IMR-90 (cell line): ENCODE data around the gene FADS1. TPM values are rescaled to one million over a fixed set of nuclear protein-coding genes. Genes with fewer than 3 reads are reported as not detected.

ENCODE experiments used
- ATAC-seq: fragments of 200-7000 bp; cut with Tn5 transposase; 2 replicates; pipeline ENCODE4 v1.9.1; 2020; ENCODE audit warnings: low read depth, mild to moderate bottlenecking, moderate library complexity
- BruUV-seq: library from RNA; stranded (reverse); fragments of 400-500 nt; replicated peaks from 2 replicates; lab custom pipeline; 2021; lab: Mats Ljungman, UMichigan
- CTCF ChIA-PET: fragments of 300-600 bp; formaldehyde crosslinking; extraction: SDS; loops from one replicate; lab custom pipeline; 2021; ENCODE audit warnings: antibody characterized with exemption; lab: Yijun Ruan, JAX
- POLR2A ChIA-PET: fragments of 300-600 bp; sonication (Branson Sonifier 250); formaldehyde crosslinking; loops from one replicate; lab custom pipeline; 2022; ENCODE audit warnings: antibody characterized with exemption; ENCODE audit not compliant: unreplicated experiment; lab: Charles Lee
- DNase-seq: peaks from one replicate; pipeline ENCODE4 v3.0.0; 2013
- H2AFZ ChIP-seq: replicated peaks from 2 replicates; pipeline ENCODE3; 2013; ENCODE audit warnings: low read length, mild to moderate bottlenecking; ENCODE audit not compliant: poor library complexity
- H2AK5ac ChIP-seq: 2 replicates; pipeline ENCODE4 v1.6.1; 2013; ENCODE audit warnings: low read depth, low read length, inconsistent platforms
- H2AK9ac ChIP-seq: replicated peaks from 2 replicates; pipeline ENCODE3; 2013; ENCODE audit warnings: mild to moderate bottlenecking, low read depth, low read length, moderate library complexity; ENCODE audit not compliant: poor library complexity
- H2BK120ac ChIP-seq: 2 replicates; pipeline ENCODE4 v1.6.1; 2013; ENCODE audit warnings: low read depth, low read length, inconsistent platforms
- H2BK15ac ChIP-seq: 3 replicates; pipeline ENCODE4 v1.6.1; 2013; ENCODE audit warnings: low read depth, low read length, inconsistent platforms
- H2BK20ac ChIP-seq: 2 replicates; pipeline ENCODE4 v1.6.1; 2013; ENCODE audit warnings: low read depth, mild to moderate bottlenecking, inconsistent platforms, low read length, moderate library complexity
- H2BK5ac ChIP-seq: 2 replicates; pipeline ENCODE4 v1.6.1; 2013; ENCODE audit warnings: mild to moderate bottlenecking, low read depth, low read length, inconsistent platforms; ENCODE audit not compliant: poor library complexity, severe bottlenecking
- H3K14ac ChIP-seq: replicated peaks from 2 replicates; pipeline ENCODE4 v1.6.1; 2013; ENCODE audit warnings: low read depth, low read length, inconsistent platforms
- H3K18ac ChIP-seq: 2 replicates; pipeline ENCODE4 v1.6.1; 2013; ENCODE audit warnings: low read depth, low read length, control low read depth
- H3K23ac ChIP-seq: 2 replicates; pipeline ENCODE4 v1.6.1; 2013; ENCODE audit warnings: low read depth, low read length, inconsistent platforms
- H3K27ac ChIP-seq: 2 replicates; pipeline ENCODE4 v1.5.1; 2013; ENCODE audit warnings: mild to moderate bottlenecking, control low read depth, low read length; ENCODE audit not compliant: insufficient read depth
- H3K27me3 ChIP-seq: 2 replicates; pipeline ENCODE4 v1.6.1; 2013; ENCODE audit warnings: low read length; ENCODE audit not compliant: control insufficient read depth, insufficient read depth
- H3K36me3 ChIP-seq: 2 replicates; pipeline ENCODE4 v1.6.1; 2013; ENCODE audit warnings: low read length, mixed read lengths; ENCODE audit not compliant: control insufficient read depth, insufficient read depth
- H3K4ac ChIP-seq: 2 replicates; pipeline ENCODE4 v1.6.1; 2013; ENCODE audit warnings: low read depth, low read length, inconsistent platforms
- H3K4me1 ChIP-seq: 2 replicates; pipeline ENCODE4 v1.6.1; 2013; ENCODE audit warnings: low read length, mixed read lengths; ENCODE audit not compliant: control insufficient read depth, insufficient read depth
- H3K4me2 ChIP-seq: 2 replicates; pipeline ENCODE4 v1.6.1; 2013; ENCODE audit warnings: low read depth, mild to moderate bottlenecking, control low read depth, low read length, moderate library complexity
- H3K4me3 ChIP-seq: 2 replicates; pipeline ENCODE4 v1.5.1; 2013; ENCODE audit warnings: low read depth, mild to moderate bottlenecking, control low read depth, low read length, moderate library complexity; ENCODE audit not compliant: insufficient read depth
- H3K56ac ChIP-seq: 2 replicates; pipeline ENCODE4 v1.6.1; 2013; ENCODE audit warnings: low read length, inconsistent platforms; ENCODE audit not compliant: insufficient read depth; ENCODE audit errors: extremely low read depth
- H3K79me1 ChIP-seq, 2 experiments: 2 replicates each; pipeline ENCODE4 v1.6.1; 2013; ENCODE audit warnings: low read length in 2 of 2, inconsistent platforms in 1 of 2, low read depth in 1 of 2
- H3K9ac ChIP-seq: 2 replicates; pipeline ENCODE4 v1.6.1; 2013; ENCODE audit warnings: low read depth, low read length, control low read depth
- H3K9me1 ChIP-seq: 2 replicates; pipeline ENCODE4 v1.6.1; 2013; ENCODE audit warnings: low read length, inconsistent platforms; ENCODE audit not compliant: insufficient read depth
- H3K9me3 ChIP-seq: 2 replicates; pipeline ENCODE4 v1.6.1; 2013; ENCODE audit warnings: low read length; ENCODE audit not compliant: control insufficient read depth, insufficient read depth
- H4K20me1 ChIP-seq: 2 replicates; pipeline ENCODE4 v1.6.1; 2013; ENCODE audit warnings: low read length, inconsistent platforms; ENCODE audit not compliant: insufficient read depth
- H4K5ac ChIP-seq: 2 replicates; pipeline ENCODE4 v1.6.1; 2013; ENCODE audit warnings: mild to moderate bottlenecking, low read depth, low read length, control low read depth
- H4K8ac ChIP-seq, 2 experiments: 2 replicates each; pipeline ENCODE4 v1.6.1; 2013; ENCODE audit warnings: low read depth in 2 of 2, low read length in 2 of 2, control low read depth in 1 of 2, inconsistent platforms in 1 of 2
- H4K91ac ChIP-seq: 2 replicates; pipeline ENCODE4 v1.6.1; 2013; ENCODE audit warnings: low read depth, low read length, inconsistent platforms; ENCODE audit not compliant: insufficient read depth
- CEBPB ChIP-seq: IDR thresholded peaks from 2 replicates; pipeline ENCODE4 v1.6.1; 2012; ENCODE audit warnings: low read depth, low read length, improper control_type of control experiment
- CHD1 ChIP-seq: IDR thresholded peaks from 2 replicates; pipeline ENCODE4 v1.6.1; 2012; ENCODE audit warnings: low read depth, low read length, improper control_type of control experiment
- MAZ ChIP-seq: IDR thresholded peaks from 2 replicates; pipeline ENCODE4 v1.6.1; 2012; ENCODE audit warnings: low read depth, mild to moderate bottlenecking, low read length, improper control_type of control experiment, moderate library complexity, borderline replicate concordance
- MXI1 ChIP-seq: IDR thresholded peaks from 2 replicates; pipeline ENCODE4 v1.6.1; 2012; ENCODE audit warnings: low read depth, mild to moderate bottlenecking, low read length, moderate library complexity, borderline replicate concordance
- WGBS, 2 experiments: methylation state at CpG; one replicate each; pipeline versions ENCODE4 v1.1.5 to v1.1.7; 2013; ENCODE audit warnings: missing lambda C conversion rate in 2 of 2; ENCODE audit not compliant: insufficient read length in 1 of 2; ENCODE audit errors: extremely low coverage in 2 of 2; 5-methylcytosine and 5-hydroxymethylcytosine counted together
- dilution Hi-C: fragments of 300-500 bp; cut with HindIII; formaldehyde crosslinking; loops from one replicate; pipeline ENCODE4 v1.14.3; 2018; ENCODE audit warnings: low sequenced_read_pairs; ENCODE audit not compliant: unreplicated experiment
- in situ Hi-C: fragments of 300-500 bp; cut with MboI; formaldehyde crosslinking; loops from 3 replicates; pipeline ENCODE4 v1.14.3; 2019; ENCODE audit warnings: low sequenced_read_pairs, inconsistent platforms, mixed read lengths
- intact Hi-C: fragments of 100-400 bp; cut with micrococcal nuclease; formaldehyde crosslinking; loops from 2 replicates; pipeline ENCODE4 v1.10.0; 2022
- polyA plus RNA-seq, 3 experiments: library from polyadenylated mRNA; depleted of rRNA; stranded (reverse); fragments of >200 nt; gene quantifications; 2 replicates each; pipeline ENCODE4 v1.2.3, GENCODE V29; 2012; ENCODE audit warnings: low replicate concordance in 1 of 3
- total RNA-seq: library from RNA; depleted of rRNA; stranded (reverse); fragments of >200 nt; gene quantifications from 2 replicates; pipeline ENCODE4 v1.2.3, GENCODE V29; 2012

The FADS1 gene
- total and polyA plus RNA-seq, 2 of the 4 experiments (the other 2 are of a cell fraction) = 16.3 to 18.4 TPM

GRCh38 chr11:61795876-61796526, 20.8 kb downstream of the FADS1 start:
- Histone ChIP-seq H2BK20ac (no peak overlapping the region), H2AK5ac (no peak overlapping the region), H3K4me1 (peaks cover 6% of the 10 kb centered on the region), H4K91ac (no peak overlapping the region), H4K8ac (no peak overlapping the region), H3K4me3 (no peak overlapping the region), H2BK5ac (no peak overlapping the region), H3K36me3 (peaks cover 11% of the 10 kb centered on the region), H3K56ac (no peak overlapping the region), H2BK15ac (no peak overlapping the region), H2AFZ (no peak overlapping the region), H3K4ac (no peak overlapping the region), H3K9me3 (no peaks in the 10 kb centered on the region), H3K79me1 (peaks cover 23 to 62% of the 10 kb centered on the region in 2 experiments), H3K9ac (no peak overlapping the region), H3K27ac (no peak overlapping the region), H4K5ac (no peak overlapping the region), H3K9me1 (peaks cover 7% of the 10 kb centered on the region), H3K14ac (no peak overlapping the region), H3K18ac (no peak overlapping the region), H2AK9ac (no peak overlapping the region), H4K20me1 (peaks cover 6% of the 10 kb centered on the region), H3K27me3 (no peaks in the 10 kb centered on the region), H2BK120ac (no peak overlapping the region), H3K23ac (no peak overlapping the region), H3K4me2 (no peak overlapping the region)
- no TSS peak for BruUV-seq
- intact Hi-C loops = loop anchor here (2.0 kb wide), 4 partner anchors 31 to 583 kb away; partner anchors contain the start of gene FADS3
- in situ Hi-C loops = loop anchor here (5.0 to 10.0 kb wide), 2 partner anchors 156 to 309 kb away; partner anchors contain the start of gene BEST1
- 94% methylated on average over 13 of the region's 18 CpGs; no CpG with 5 or more reads in 1 of the 2 experiments for WGBS, 2 experiments
- CTCF ChIA-PET = interaction anchor here (0.9 to 3.6 kb wide), 5 partner anchors 8 to 312 kb away, joined by 4 to 27 read pairs (median 6); partner anchors contain the start of gene FADS1
- dilution Hi-C loops = no loop called here
- POLR2A ChIA-PET = interaction anchor here (0.6 kb wide), 1 partner anchor 591 kb away, joined by 3 read pairs; no protein-coding TSS in a partner anchor
- ATAC-seq = no peak
- no peak for DNase-seq
- no peak for TF ChIP-seq MAZ
- no peak for TF ChIP-seq CHD1
- TF ChIP-seq CEBPB = no peak
- TF ChIP-seq MXI1 = no peak
